MCF 10A (cell line): ENCODE data around the gene FER. TPM values are rescaled to one million over a fixed set of nuclear protein-coding genes. Genes with fewer than 3 reads are reported as not detected.
"Not testable (repeated sequence)": the region's sequence is repeated elsewhere in the genome, so short reads cannot be mapped to it uniquely, and the experiment has no call there.

Experiments used
- BruUV-seq: library from RNA; stranded (reverse); fragments of 400-500 nt; replicated peaks from 2 replicates; lab custom pipeline; 2021; lab: Mats Ljungman, UMichigan
- CTCF ChIA-PET: fragments of 300-600 bp; sonication (Branson Sonifier 250); formaldehyde crosslinking; extraction: SDS; loops from one replicate; lab custom pipeline; 2021; ENCODE audit warnings: antibody characterized with exemption, inconsistent platforms; lab: Yijun Ruan, JAX
- POLR2A ChIA-PET: fragments of 300-600, 350-650 bp; sonication (Branson Sonifier 250); formaldehyde crosslinking; extraction: SDS; loops from one replicate; lab custom pipeline; 2020; ENCODE audit warnings: antibody characterized with exemption, inconsistent platforms; lab: Yijun Ruan, JAX
- DNase-seq: peaks from one replicate; pipeline ENCODE4 v3.0.0-alpha.2; 2018; ENCODE audit not compliant: unreplicated experiment
- H3K27ac Mint-ChIP-seq: one replicate; pipeline ENCODE4 v1.8.0; 2022; ENCODE audit warnings: mild to moderate bottlenecking, low read depth, mixed read lengths; ENCODE audit not compliant: unreplicated experiment
- H3K27me3 Mint-ChIP-seq: one replicate; pipeline ENCODE4 v1.8.0; 2022; ENCODE audit warnings: mixed read lengths; ENCODE audit not compliant: insufficient read depth, unreplicated experiment
- H3K36me3 Mint-ChIP-seq: one replicate; pipeline ENCODE4 v1.8.0; 2022; ENCODE audit warnings: mild to moderate bottlenecking, moderate library complexity, mixed read lengths; ENCODE audit not compliant: insufficient read depth, unreplicated experiment
- H3K4me1 Mint-ChIP-seq: one replicate; pipeline ENCODE4 v1.8.0; 2022; ENCODE audit warnings: mixed read lengths; ENCODE audit not compliant: insufficient read depth, unreplicated experiment
- H3K4me3 Mint-ChIP-seq: one replicate; pipeline ENCODE4 v1.8.0; 2022; ENCODE audit warnings: mild to moderate bottlenecking, moderate library complexity, mixed read lengths; ENCODE audit not compliant: unreplicated experiment
- H3K9me3 Mint-ChIP-seq: one replicate; pipeline ENCODE4 v1.8.0; 2022; ENCODE audit warnings: mixed read lengths; ENCODE audit not compliant: unreplicated experiment
- CTCF ChIP-seq: fragments of 200-600 bp; IDR thresholded peaks from one replicate; pipeline ENCODE4 v1.8.0; 2022; ENCODE audit warnings: antibody characterized with exemption, mild to moderate bottlenecking; ENCODE audit not compliant: unreplicated experiment
- intact Hi-C: fragments of 100-400 bp; cut with micrococcal nuclease; formaldehyde crosslinking; loops from 2 replicates; pipeline ENCODE4 v1.14.1; 2022
- total RNA-seq: library from RNA; stranded (reverse); gene quantifications from 2 replicates; pipeline ENCODE4 v1.2.3, GENCODE V29; 2022

The FER gene
- total RNA-seq, 1 experiment from 2014 or later: 71.1 TPM

GRCh38 chr5:108773330-108773729 lies 25.6 kb downstream of the FER start:
- no peak overlapping the region for H3K4me3 Mint-ChIP-seq
- no peak for TF ChIP-seq CTCF
- no peak for DNase-seq
- ChIA-PET POLR2A (interaction anchor here (1.0 to 1.9 kb wide), 2 partner anchors 16 to 20 kb away, joined by 3 to 5 read pairs; no protein-coding TSS in a partner anchor), CTCF (interaction anchor here (0.7 kb wide), 2 partner anchors 10 to 44 kb away, joined by 3 read pairs; no protein-coding TSS in a partner anchor)
- peaks cover 21% of the 10 kb centered on the region for H3K36me3 Mint-ChIP-seq
- no peaks in the 10 kb centered on the region for H3K27me3 Mint-ChIP-seq
- intact Hi-C loops: no loop called here
- no TSS peak for BruUV-seq
- H3K9me3 Mint-ChIP-seq: no peaks in the 10 kb centered on the region
- no peak overlapping the region for H3K27ac Mint-ChIP-seq
- peaks cover 8% of the 10 kb centered on the region for H3K4me1 Mint-ChIP-seq

- H3K36me3 Mint-ChIP-seq: peaks cover 20% of the 10 kb centered on the region
- H3K4me1 Mint-ChIP-seq, H3K9me3 Mint-ChIP-seq, POLR2A ChIA-PET, H3K27ac Mint-ChIP-seq, H3K27me3 Mint-ChIP-seq, DNase-seq, BruUV-seq, H3K4me3 Mint-ChIP-seq, intact Hi-C loops: not testable (repeated sequence)
- CTCF ChIA-PET: interaction anchor here (0.7 kb wide), 2 partner anchors 67 to 702 kb away, joined by 3 to 4 read pairs; no protein-coding TSS in a partner anchor
Observed at GRCh38 chr5:108774079-108774478, 26.4 kb downstream of the FER start.

GRCh38 chr5:108777582-108777981 lies 29.9 kb downstream of the FER start:
- H3K4me3 Mint-ChIP-seq, H3K27ac Mint-ChIP-seq, intact Hi-C loops, DNase-seq, BruUV-seq, H3K9me3 Mint-ChIP-seq, H3K36me3 Mint-ChIP-seq, CTCF ChIA-PET, H3K27me3 Mint-ChIP-seq, POLR2A ChIA-PET: not testable (repeated sequence)
- H3K4me1 Mint-ChIP-seq: peaks cover 12% of the 10 kb centered on the region

- CTCF ChIA-PET, POLR2A ChIA-PET, intact Hi-C loops, H3K27me3 Mint-ChIP-seq, H3K9me3 Mint-ChIP-seq, DNase-seq, H3K4me3 Mint-ChIP-seq, H3K27ac Mint-ChIP-seq, BruUV-seq: not testable (repeated sequence)
- H3K36me3 Mint-ChIP-seq: peaks cover 13% of the 10 kb centered on the region
- H3K4me1 Mint-ChIP-seq: peaks cover 29% of the 10 kb centered on the region
Observed at GRCh38 chr5:108784577-108784976, 36.9 kb downstream of the FER start.

- ChIA-PET CTCF (interaction anchor here (0.6 to 1.0 kb wide), 3 partner anchors 8 to 589 kb away, joined by 3 to 4 read pairs (median 3); no protein-coding TSS in a partner anchor), POLR2A (no interaction called here)
- no peak for DNase-seq
- Mint-ChIP-seq H3K27ac (no peak overlapping the region), H3K36me3 (peaks cover 16% of the 10 kb centered on the region), H3K4me1 (peaks cover 17% of the 10 kb centered on the region), H3K4me3 (no peak overlapping the region), H3K9me3 (no peaks in the 10 kb centered on the region), H3K27me3 (no peaks in the 10 kb centered on the region)
- intact Hi-C loops: no loop called here
- TF ChIP-seq CTCF: no peak
- no TSS peak for BruUV-seq
Observed at GRCh38 chr5:108786806-108787483, 39.2 kb downstream of the FER start.
